ENCODE data around the gene DCAF4. TPM values are rescaled to one million over a fixed set of nuclear protein-coding genes. Genes with fewer than 3 reads are reported as not detected.

The DCAF4 gene
- total RNA-seq, 1 experiment from 2014 or later: 20.0 TPM

- H3K27me3 ChIP-seq (ENCODE audit: insufficient read depth, low read depth): no peaks in the 10 kb centered on the region
- H2AFZ ChIP-seq: no peak overlapping the region
- no peak overlapping the region for H3K4me2 ChIP-seq
- no peaks in the 10 kb centered on the region for H3K9me2 ChIP-seq (ENCODE audit: insufficient read depth)
- no peak for DNase-seq
- no peak for TF ChIP-seq CTCF (conservative IDR thresholded peaks at IDR 0.05)
- TF ChIP-seq EZH2 (IDR thresholded peaks at IDR 0.05; ENCODE audit: low read depth): no peak
- H3K9me3 ChIP-seq (ENCODE audit: insufficient read depth, low read depth): no peaks in the 10 kb centered on the region
- peaks cover 7% of the 10 kb centered on the region; the same call in 1 of the 2 replicates for H3F3A ChIP-seq (ENCODE audit: insufficient read depth, low read depth)
- BruUV-seq (replicated peaks): no TSS peak
- POLR2A ChIA-PET (ENCODE audit: unreplicated experiment): no interaction called here
- no peaks in the 10 kb centered on the region for H3K36me3 ChIP-seq (ENCODE audit: low read depth)
- peaks cover 50% of the 10 kb centered on the region for H3K79me2 ChIP-seq (ENCODE audit: low read depth)
- intact Hi-C loops (cut with micrococcal nuclease; ENCODE audit: unreplicated experiment): no loop called here
- CTCF ChIA-PET: no interaction called here
- no peak overlapping the region for H3K27ac ChIP-seq
- no peak overlapping the region for H3K4me3 ChIP-seq
- peaks cover 12% of the 10 kb centered on the region; the same call in 1 of the 2 replicates for H4K20me1 ChIP-seq (ENCODE audit: insufficient read depth)
- H3K4me1 ChIP-seq (replicated peaks; ENCODE audit: insufficient read depth): no peaks in the 10 kb centered on the region
Observed at GRCh38 chr14:72932893-72933292, 6.6 kb downstream of the DCAF4 start.

GRCh38 chr14:72939630-72940029 is 13.4 kb downstream of the DCAF4 start:
- Histone ChIP-seq H3K27me3 (ENCODE audit: insufficient read depth, low read depth) (no peaks in the 10 kb centered on the region), H3K79me2 (ENCODE audit: low read depth) (0 out of 2 replicates have a peak, but pooled peaks cover 4% of the 10 kb centered on the region), H3K4me2 (no peak overlapping the region), H3K27ac (no peak overlapping the region), H3K4me1 (replicated peaks; ENCODE audit: insufficient read depth) (no peaks in the 10 kb centered on the region), H3K9me3 (ENCODE audit: insufficient read depth, low read depth) (no peaks in the 10 kb centered on the region), H3F3A (ENCODE audit: insufficient read depth, low read depth) (no peaks in the 10 kb centered on the region), H3K9me2 (ENCODE audit: insufficient read depth) (no peaks in the 10 kb centered on the region), H4K20me1 (ENCODE audit: insufficient read depth) (peaks cover 3% of the 10 kb centered on the region; the same call in 1 of the 2 replicates), H2AFZ (no peak overlapping the region), H3K4me3 (no peak overlapping the region), H3K36me3 (ENCODE audit: low read depth) (no peaks in the 10 kb centered on the region; the same call in 1 of the 2 replicates)
- DNase-seq: no peak
- no TSS peak for BruUV-seq (replicated peaks)
- ChIA-PET CTCF (no interaction called here), POLR2A (ENCODE audit: unreplicated experiment) (no interaction called here)
- TF ChIP-seq EZH2 (IDR thresholded peaks at IDR 0.05; ENCODE audit: low read depth): no peak
- no peak for TF ChIP-seq CTCF (conservative IDR thresholded peaks at IDR 0.05)
- intact Hi-C loops (cut with micrococcal nuclease; ENCODE audit: unreplicated experiment): no loop called here

GRCh38 chr14:72941286-72941985 is 15.2 kb downstream of the DCAF4 start:
- CTCF ChIA-PET: no interaction called here
- TF ChIP-seq CTCF (conservative IDR thresholded peaks at IDR 0.05) (no peak), EZH2 (IDR thresholded peaks at IDR 0.05; ENCODE audit: low read depth) (no peak)

More at GRCh38 chr14:72941286-72941985, 15.2 kb downstream of the DCAF4 start:
- H3K4me2 ChIP-seq: no peak overlapping the region
- intact Hi-C loops (cut with micrococcal nuclease; ENCODE audit: unreplicated experiment): no loop called here
- H4K20me1 ChIP-seq (ENCODE audit: insufficient read depth): no peaks in the 10 kb centered on the region
- no peak for DNase-seq
- no peaks in the 10 kb centered on the region for H3K9me2 ChIP-seq (ENCODE audit: insufficient read depth)
- H3K36me3 ChIP-seq (ENCODE audit: low read depth): peaks cover 8% of the 10 kb centered on the region; the same call in 1 of the 2 replicates
- POLR2A ChIA-PET (ENCODE audit: unreplicated experiment): no interaction called here
- H3K9me3 ChIP-seq (ENCODE audit: insufficient read depth, low read depth): no peaks in the 10 kb centered on the region
- no peaks in the 10 kb centered on the region for H3K79me2 ChIP-seq (ENCODE audit: low read depth)
- H3K27me3 ChIP-seq (ENCODE audit: insufficient read depth, low read depth): no peaks in the 10 kb centered on the region
- H3F3A ChIP-seq (ENCODE audit: insufficient read depth, low read depth): no peaks in the 10 kb centered on the region
- no peak overlapping the region for H2AFZ ChIP-seq
- H3K4me3 ChIP-seq: no peak overlapping the region
- H3K4me1 ChIP-seq (replicated peaks; ENCODE audit: insufficient read depth): no peaks in the 10 kb centered on the region
- BruUV-seq (replicated peaks): no TSS peak
- no peak overlapping the region for H3K27ac ChIP-seq

Measured in PC-9 (cell line).